ENCODE data around the gene PLEK2.

The PLEK2 gene

GRCh38 chr14:67441256-67441655 is 29.3 kb upstream of the PLEK2 start:
- Histone ChIP-seq H3K27me3 (ENCODE audit: insufficient read depth, low read length) (no peaks in the 10 kb centered on the region), H3K9ac (ENCODE audit: low read length) (no peak overlapping the region), H4K20me1 (ENCODE audit: insufficient read depth, low read length) (no peaks in the 10 kb centered on the region), H3F3A (ENCODE audit: insufficient read depth, low read length) (no peaks in the 10 kb centered on the region), H3K4me3 (ENCODE audit: low read depth, low read length, poor library complexity, severe bottlenecking) (no peak overlapping the region), H3K27ac (ENCODE audit: low read depth, low read length, poor library complexity, severe bottlenecking) (no peak overlapping the region), H3K4me1 (ENCODE audit: insufficient read depth, low read length, severe bottlenecking) (no peaks in the 10 kb centered on the region), H3K36me3 (ENCODE audit: insufficient read depth, low read length) (no peaks in the 10 kb centered on the region), H3K9me2 (ENCODE audit: low read depth, low read length) (no peaks in the 10 kb centered on the region), H2AFZ (ENCODE audit: low read length) (no peak overlapping the region), H3K4me2 (ENCODE audit: low read length) (no peak overlapping the region), H3K79me2 (ENCODE audit: insufficient read depth, low read length) (no peaks in the 10 kb centered on the region), H3K9me3 (ENCODE audit: low read length) (no peaks in the 10 kb centered on the region)
- no peak for TF ChIP-seq EZH2 (IDR thresholded peaks at IDR 0.05; ENCODE audit: borderline replicate concordance, low read length)
- TF ChIP-seq, protein P1, sequence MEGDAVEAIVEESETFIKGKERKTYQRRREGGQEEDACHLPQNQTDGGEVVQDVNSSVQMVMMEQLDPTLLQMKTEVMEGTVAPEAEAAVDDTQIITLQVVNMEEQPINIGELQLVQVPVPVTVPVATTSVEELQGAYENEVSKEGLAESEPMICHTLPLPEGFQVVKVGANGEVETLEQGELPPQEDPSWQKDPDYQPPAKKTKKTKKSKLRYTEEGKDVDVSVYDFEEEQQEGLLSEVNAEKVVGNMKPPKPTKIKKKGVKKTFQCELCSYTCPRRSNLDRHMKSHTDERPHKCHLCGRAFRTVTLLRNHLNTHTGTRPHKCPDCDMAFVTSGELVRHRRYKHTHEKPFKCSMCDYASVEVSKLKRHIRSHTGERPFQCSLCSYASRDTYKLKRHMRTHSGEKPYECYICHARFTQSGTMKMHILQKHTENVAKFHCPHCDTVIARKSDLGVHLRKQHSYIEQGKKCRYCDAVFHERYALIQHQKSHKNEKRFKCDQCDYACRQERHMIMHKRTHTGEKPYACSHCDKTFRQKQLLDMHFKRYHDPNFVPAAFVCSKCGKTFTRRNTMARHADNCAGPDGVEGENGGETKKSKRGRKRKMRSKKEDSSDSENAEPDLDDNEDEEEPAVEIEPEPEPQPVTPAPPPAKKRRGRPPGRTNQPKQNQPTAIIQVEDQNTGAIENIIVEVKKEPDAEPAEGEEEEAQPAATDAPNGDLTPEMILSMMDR (IDR thresholded peaks at IDR 0.05; ENCODE audit: low read length): no peak

DNA sequence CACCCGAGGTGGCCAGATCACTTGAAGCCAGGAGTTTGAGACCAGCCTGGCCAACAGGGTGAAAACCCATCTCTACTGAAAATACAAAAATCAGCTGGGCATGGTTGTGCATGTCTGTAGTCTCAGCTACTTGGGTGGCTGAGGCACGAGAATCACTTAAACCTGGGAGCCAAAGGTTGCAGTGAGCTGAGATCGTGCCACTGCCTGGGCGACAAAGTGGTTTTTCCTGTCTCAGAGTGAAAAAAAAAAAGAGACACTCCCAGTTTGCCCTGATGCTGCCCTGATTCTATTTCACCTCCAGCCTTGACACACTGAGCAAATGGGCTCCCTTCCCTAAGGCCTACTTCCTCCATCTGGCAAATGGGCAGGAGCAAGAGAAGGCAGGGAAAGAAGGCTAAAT is 28.5 kb upstream of the PLEK2 start:
- no peak overlapping the region for H3K4me3 ChIP-seq (ENCODE audit: low read depth, low read length, poor library complexity, severe bottlenecking)
- H3K9ac ChIP-seq (ENCODE audit: low read length): no peak overlapping the region
- TF ChIP-seq EZH2 (IDR thresholded peaks at IDR 0.05; ENCODE audit: borderline replicate concordance, low read length): no peak
- TF ChIP-seq, protein P1 (IDR thresholded peaks at IDR 0.05; ENCODE audit: low read length): no peak
- H3F3A ChIP-seq (ENCODE audit: insufficient read depth, low read length): no peaks in the 10 kb centered on the region
- no peaks in the 10 kb centered on the region for H3K9me3 ChIP-seq (ENCODE audit: low read length)
- H3K36me3 ChIP-seq (ENCODE audit: insufficient read depth, low read length): no peaks in the 10 kb centered on the region
- H3K4me2 ChIP-seq (ENCODE audit: low read length): no peak overlapping the region
- H4K20me1 ChIP-seq (ENCODE audit: insufficient read depth, low read length): no peaks in the 10 kb centered on the region
- H3K4me1 ChIP-seq (ENCODE audit: insufficient read depth, low read length, severe bottlenecking): no peaks in the 10 kb centered on the region
- H3K27me3 ChIP-seq (ENCODE audit: insufficient read depth, low read length): no peaks in the 10 kb centered on the region; the same call in 1 of the 2 replicates
- H3K79me2 ChIP-seq (ENCODE audit: insufficient read depth, low read length): no peaks in the 10 kb centered on the region
- H3K9me2 ChIP-seq (ENCODE audit: low read depth, low read length): no peaks in the 10 kb centered on the region
- no peak overlapping the region for H3K27ac ChIP-seq (ENCODE audit: low read depth, low read length, poor library complexity, severe bottlenecking)
- no peak overlapping the region for H2AFZ ChIP-seq (ENCODE audit: low read length)

DNA sequence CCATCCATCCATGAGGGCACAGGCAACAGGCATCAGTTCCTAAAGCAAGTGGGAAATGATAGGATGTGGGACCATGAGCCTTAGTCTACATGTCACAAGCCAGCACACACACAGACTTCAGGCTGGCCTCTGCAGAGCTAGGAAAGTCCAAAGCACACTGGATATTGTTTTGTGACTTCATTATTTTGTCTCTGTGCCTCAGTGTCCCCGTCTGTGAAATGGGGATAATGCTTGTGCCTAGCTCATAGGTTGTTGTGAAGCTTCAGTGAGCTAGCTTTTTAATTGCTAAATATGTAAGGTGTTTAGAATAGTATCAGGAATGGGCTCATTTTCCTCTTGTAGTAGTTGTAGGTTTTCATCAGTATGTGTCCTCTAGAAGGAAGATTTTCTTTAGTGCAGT is 27.0 kb upstream of the PLEK2 start:
- no peak overlapping the region for H3K27ac ChIP-seq (ENCODE audit: low read depth, low read length, poor library complexity, severe bottlenecking)
- H3K4me1 ChIP-seq (ENCODE audit: insufficient read depth, low read length, severe bottlenecking): no peaks in the 10 kb centered on the region
- no peaks in the 10 kb centered on the region for H3K36me3 ChIP-seq (ENCODE audit: insufficient read depth, low read length)
- no peaks in the 10 kb centered on the region for H3K9me3 ChIP-seq (ENCODE audit: low read length)
- TF ChIP-seq, protein P1 (IDR thresholded peaks at IDR 0.05; ENCODE audit: low read length): no peak
- TF ChIP-seq EZH2 (IDR thresholded peaks at IDR 0.05; ENCODE audit: borderline replicate concordance, low read length): no peak
- no peak overlapping the region for H2AFZ ChIP-seq (ENCODE audit: low read length)
- no peaks in the 10 kb centered on the region; the same call in 1 of the 2 replicates for H3K27me3 ChIP-seq (ENCODE audit: insufficient read depth, low read length)
- H3K9me2 ChIP-seq (ENCODE audit: low read depth, low read length): no peaks in the 10 kb centered on the region
- no peaks in the 10 kb centered on the region for H3F3A ChIP-seq (ENCODE audit: insufficient read depth, low read length)
- H3K4me2 ChIP-seq (ENCODE audit: low read length): no peak overlapping the region
- H3K9ac ChIP-seq (ENCODE audit: low read length): no peak overlapping the region
- H4K20me1 ChIP-seq (ENCODE audit: insufficient read depth, low read length): no peaks in the 10 kb centered on the region
- no peaks in the 10 kb centered on the region for H3K79me2 ChIP-seq (ENCODE audit: insufficient read depth, low read length)
- no peak overlapping the region for H3K4me3 ChIP-seq (ENCODE audit: low read depth, low read length, poor library complexity, severe bottlenecking)
